Gastroesophageal sphincter (tissue), 4 donors: ENCODE measurements around the gene FOXO1. TPM values are rescaled to one million over a fixed set of nuclear protein-coding genes. Genes with fewer than 3 reads are reported as not detected.

Source experiments
- ATAC-seq: fragments of 150-250 bp; one replicate; pipeline ENCODE4 v1.9.1; 2016; ENCODE audit warnings: mild to moderate bottlenecking, moderate library complexity
- H3K27ac ChIP-seq, 4 donors: fragments of 200-600 bp; sonication (generic) in 3 of 4; 1 replicate in 3 of 4; 2 replicates in 1 of 4; pipeline ENCODE4 v1.5.1; 2016 to 2019
- H3K27me3 ChIP-seq: fragments of 200-600 bp; sonication (generic); one replicate; pipeline ENCODE4 v1.5.1; 2019
- H3K36me3 ChIP-seq, 2 donors: fragments of 200-600 bp; sonication (generic); one replicate each; pipeline ENCODE4 v1.5.1; 2019; ENCODE audit warnings: control low read depth in 1 of 2
- H3K4me1 ChIP-seq, 3 donors: fragments of 200-600 bp; sonication (generic); 1 replicate in 2 of 3; 2 replicates in 1 of 3; pipeline ENCODE4 v1.5.1; 2016 to 2019; ENCODE audit warnings: control low read depth in 2 of 3
- H3K4me3 ChIP-seq, 2 donors: fragments of 200-600 bp; sonication (generic); one replicate each; pipeline ENCODE4 v1.5.1; 2019; ENCODE audit warnings: mild to moderate bottlenecking in 1 of 2, moderate library complexity in 1 of 2
- H3K9me3 ChIP-seq, 3 donors: fragments of 200-600 bp; sonication (generic); one replicate each; pipeline ENCODE4 v1.5.1; 2017 to 2019; ENCODE audit warnings: control low read depth in 2 of 3
- CTCF ChIP-seq, 4 experiments: fragments of 200-600 bp in 2 of 4; fragments of 450-650 bp in 2 of 4; sonication (generic) in 1 of 4; IDR thresholded peaks; one replicate each; pipeline ENCODE4 v1.5.1; 2017 to 2019; ENCODE audit warnings: antibody characterized with exemption in 4 of 4, mild to moderate bottlenecking in 2 of 4, moderate library complexity in 2 of 4
- EP300 ChIP-seq: sonication (generic); formaldehyde crosslinking; IDR thresholded peaks from one replicate; pipeline ENCODE4 v1.6.1; 2017; ENCODE audit warnings: antibody characterized with exemption, mild to moderate bottlenecking
- POLR2A ChIP-seq, 2 donors: fragments of 450-650 bp; IDR thresholded peaks; one replicate each; pipeline ENCODE4 v1.6.1; 2017; ENCODE audit warnings: antibody characterized with exemption in 2 of 2, mild to moderate bottlenecking in 2 of 2, moderate library complexity in 1 of 2
- POLR2AphosphoS5 ChIP-seq: sonication (generic); formaldehyde crosslinking; IDR thresholded peaks from one replicate; pipeline ENCODE4 v1.6.1; 2017; ENCODE audit warnings: antibody characterized with exemption
- WGBS, 2 donors: methylation state at CpG; one replicate each; pipeline ENCODE4 v1.1.5; 2018; ENCODE audit warnings: low coverage in 1 of 2; 5-methylcytosine and 5-hydroxymethylcytosine counted together
- total RNA-seq, 4 donors: library from RNA; depleted of rRNA; stranded (reverse); fragments of >200 nt; gene quantifications; one replicate each; pipeline ENCODE4 v1.1.0, GENCODE V29; 2016

FOXO1 gene
- total RNA-seq, 4 donors from 2014 or later: 52.4 to 72.2 (median 59.5) TPM

DNA sequence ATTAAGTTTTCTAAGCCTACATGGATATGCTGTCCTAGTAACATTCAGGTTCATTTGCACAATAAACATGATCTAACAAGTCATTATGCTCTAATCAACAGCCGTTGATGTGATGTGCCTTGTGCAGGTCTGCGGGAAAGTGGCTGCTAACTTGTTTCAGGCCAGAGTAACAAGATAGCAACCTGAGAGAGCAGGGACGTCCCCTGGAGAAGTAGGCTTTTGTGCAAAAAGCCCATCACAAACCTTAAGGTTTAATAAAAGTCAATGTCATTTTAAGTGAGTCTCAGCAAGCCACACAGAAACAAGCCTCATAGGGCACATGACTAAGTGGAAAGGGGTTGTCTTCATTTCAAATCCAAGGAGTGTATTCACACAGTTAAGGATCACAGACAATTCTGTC lies 17.6 kb downstream of the FOXO1 start:
- H3K4me1 ChIP-seq: peaks cover 26 to 76% (median 49%) of the 10 kb centered on the region in 3 donors
- 49 to 64% methylated on average over 3 of the region's 3 CpGs for WGBS, 2 donors

DNA sequence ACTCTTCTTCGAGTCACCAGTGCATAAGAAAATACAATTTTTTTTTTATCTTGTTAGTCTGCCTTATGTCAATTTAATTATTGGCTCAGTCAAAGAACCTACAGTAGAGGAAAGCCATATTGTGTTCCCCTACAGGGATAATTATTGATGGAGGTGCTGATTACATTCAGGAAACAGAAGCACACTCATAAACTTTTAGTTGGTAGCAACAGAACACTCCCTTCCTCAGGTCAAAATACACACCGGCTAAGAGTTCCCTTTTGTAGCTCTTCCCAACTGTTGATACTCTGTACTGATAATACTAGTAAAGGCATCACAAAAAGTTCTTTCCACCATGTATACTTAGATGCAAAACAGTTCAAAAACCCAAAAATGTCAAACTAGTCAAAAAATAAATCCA lies 18.4 kb downstream of the FOXO1 start:
- ATAC-seq: no peak
- peaks cover 23 to 76% (median 41%) of the 10 kb centered on the region in 3 donors for H3K4me1 ChIP-seq
- WGBS, 2 donors: 47 to 67% methylated on average over 2 of the region's 2 CpGs

More for the DNA sequence above, 17.6 kb downstream of the FOXO1 start:
- Histone ChIP-seq H3K9me3 (no peaks in the 10 kb centered on the region), H3K27me3 (no peaks in the 10 kb centered on the region), H3K27ac (no peak overlapping the region), H3K36me3 (no peaks in the 10 kb centered on the region), H3K4me3 (no peak overlapping the region)
- no peak for ATAC-seq
- TF ChIP-seq CTCF (IDR thresholded peaks at IDR 0.05) (no peak), POLR2AphosphoS5 (no peak), EP300 (no peak), POLR2A (IDR thresholded peaks at IDR 0.05) (no peak)

GRCh38 chr13:40644838-40645604 lies 21.4 kb downstream of the FOXO1 start:
- no peak overlapping the region for H3K27ac ChIP-seq
- peaks cover 23 to 90% (median 47%) of the 10 kb centered on the region in 3 donors for H3K4me1 ChIP-seq
- no peak for ATAC-seq

More for the DNA sequence above, 18.4 kb downstream of the FOXO1 start:
- Histone ChIP-seq H3K4me3 (no peak overlapping the region), H3K27me3 (no peaks in the 10 kb centered on the region), H3K36me3 (no peaks in the 10 kb centered on the region), H3K27ac (no peak overlapping the region), H3K9me3 (no peaks in the 10 kb centered on the region)
- TF ChIP-seq EP300 (no peak), POLR2A (IDR thresholded peaks at IDR 0.05) (no peak), CTCF (IDR thresholded peaks at IDR 0.05) (no peak), POLR2AphosphoS5 (no peak)

GRCh38 chr13:40640845-40641458 lies 25.5 kb downstream of the FOXO1 start:
- peaks cover 16 to 89% (median 56%) of the 10 kb centered on the region in 3 donors for H3K4me1 ChIP-seq
- ATAC-seq: no peak

More at GRCh38 chr13:40644838-40645604, 21.4 kb downstream of the FOXO1 start:
- WGBS, 2 donors: 53 to 60% methylated on average over 2 to 3 of the region's 3 CpGs
- Histone ChIP-seq H3K9me3 (no peaks in the 10 kb centered on the region), H3K36me3 (no peaks in the 10 kb centered on the region), H3K27me3 (no peaks in the 10 kb centered on the region), H3K4me3 (no peak overlapping the region)
- TF ChIP-seq CTCF (IDR thresholded peaks at IDR 0.05) (no peak), POLR2A (IDR thresholded peaks at IDR 0.05) (no peak), POLR2AphosphoS5 (no peak), EP300 (no peak)

More at GRCh38 chr13:40640845-40641458, 25.5 kb downstream of the FOXO1 start:
- Histone ChIP-seq H3K4me3 (no peak overlapping the region), H3K27ac (peak overlapping the region in 1 of 4 donors; percentile 9), H3K36me3 (no peaks in the 10 kb centered on the region), H3K27me3 (no peaks in the 10 kb centered on the region), H3K9me3 (no peaks in the 10 kb centered on the region)
- WGBS, 2 donors: 83 to 84% methylated on average over 8 to 11 of the region's 11 CpGs
- TF ChIP-seq POLR2A (IDR thresholded peaks at IDR 0.05): no peak
- no peak for TF ChIP-seq EP300
- no peak for TF ChIP-seq POLR2AphosphoS5
- TF ChIP-seq CTCF (IDR thresholded peaks at IDR 0.05): no peak
